H4 (cell line): ENCODE measurements around the gene RPH3AL. TPM values are rescaled to one million over a fixed set of nuclear protein-coding genes. Genes with fewer than 3 reads are reported as not detected.

Source experiments
- DNase-seq: peaks from one replicate; pipeline ENCODE4 v3.0.0-alpha.2; 2015; ENCODE audit warnings: low spot score
- total RNA-seq: library from RNA; depleted of rRNA; stranded (reverse); fragments of >200 nt; shearing (Covaris generic); gene quantifications from 2 replicates; pipeline ENCODE4 v1.2.3, GENCODE V29; 2014

Gene RPH3AL
- total RNA-seq, 1 experiment from 2014 or later, result 6.0 TPM

GRCh38 chr17:353213-353837 lies 718 bp upstream of the RPH3AL start:
- no peak for DNase-seq

DNA sequence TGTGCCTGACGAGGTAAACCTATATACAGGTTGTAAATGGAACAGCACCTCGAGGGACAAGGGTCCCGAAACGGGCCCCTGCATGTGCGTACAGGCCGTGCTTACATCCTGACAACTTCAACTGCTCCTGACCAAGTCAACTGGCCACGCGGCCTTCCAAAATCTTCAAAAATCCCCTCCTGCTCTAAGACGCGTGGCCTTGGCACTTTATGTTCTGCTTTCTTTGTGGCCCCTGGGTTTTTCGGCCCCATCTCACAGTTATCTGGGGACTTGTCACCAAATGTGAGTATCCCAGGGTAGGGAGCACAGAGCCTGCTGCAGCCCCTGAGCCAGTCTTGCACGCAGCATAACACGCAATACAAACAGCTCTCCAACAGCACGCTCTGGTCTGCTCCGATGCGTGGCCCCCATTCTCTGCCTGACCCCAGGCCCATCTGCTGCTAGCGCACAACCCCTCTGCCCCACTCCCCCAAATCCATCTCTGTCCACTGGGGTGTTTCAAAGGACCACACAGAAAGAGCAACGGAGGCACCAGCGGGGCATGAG lies 659 bp downstream of the RPH3AL start:
- DNase-seq, result no peak

DNA sequence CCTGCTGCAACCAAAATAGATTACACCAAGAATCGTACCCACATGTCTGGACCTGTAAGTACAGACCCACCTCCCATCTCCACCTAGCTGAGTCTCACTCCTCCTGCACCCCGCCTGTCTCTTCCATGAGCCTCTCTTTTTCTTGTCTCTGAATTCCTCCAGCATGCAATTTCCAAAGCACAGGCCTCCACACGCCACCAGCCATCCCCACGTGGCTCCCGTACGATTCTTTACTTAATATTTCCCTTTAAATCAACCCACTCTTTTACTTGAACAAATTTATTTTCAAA lies 1.2 kb downstream of the RPH3AL start:
- DNase-seq, result no peak

DNA sequence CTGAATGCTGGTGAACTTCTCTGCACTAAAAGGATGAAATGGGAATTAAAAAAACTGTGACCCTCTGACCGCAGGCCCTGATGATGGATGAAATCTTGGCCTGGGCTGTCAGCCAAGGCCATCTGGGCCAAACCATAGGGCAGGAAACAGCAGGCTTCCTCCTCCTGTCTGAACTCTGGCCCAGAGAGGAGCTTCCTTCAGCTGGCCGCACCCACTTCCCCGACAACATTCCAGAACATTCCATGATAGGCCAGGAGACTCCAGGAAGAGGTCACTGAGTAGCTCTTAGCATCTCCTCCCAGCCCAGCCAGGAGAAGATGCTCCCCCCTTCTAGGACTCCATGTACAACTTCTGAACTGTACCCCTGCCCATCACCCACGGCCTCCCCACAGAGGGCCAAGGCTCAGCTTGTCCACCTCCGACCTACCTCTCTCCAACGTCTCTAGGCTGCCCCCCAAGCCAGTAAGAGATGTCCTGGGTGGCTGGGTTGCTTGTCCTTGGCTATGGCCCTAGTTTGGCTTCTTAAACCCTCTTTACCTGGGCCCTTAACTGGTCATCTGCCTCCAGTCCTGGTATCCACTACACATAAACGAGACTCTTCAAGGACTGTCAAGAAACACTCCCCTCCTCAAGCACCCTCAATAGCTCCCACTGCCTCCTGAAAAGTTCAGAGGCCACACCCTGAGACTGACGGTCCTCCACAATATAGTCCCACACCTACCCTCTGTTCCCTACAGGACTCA lies 1.7 kb downstream of the RPH3AL start:
- DNase-seq, result peak; percentile 81

DNA sequence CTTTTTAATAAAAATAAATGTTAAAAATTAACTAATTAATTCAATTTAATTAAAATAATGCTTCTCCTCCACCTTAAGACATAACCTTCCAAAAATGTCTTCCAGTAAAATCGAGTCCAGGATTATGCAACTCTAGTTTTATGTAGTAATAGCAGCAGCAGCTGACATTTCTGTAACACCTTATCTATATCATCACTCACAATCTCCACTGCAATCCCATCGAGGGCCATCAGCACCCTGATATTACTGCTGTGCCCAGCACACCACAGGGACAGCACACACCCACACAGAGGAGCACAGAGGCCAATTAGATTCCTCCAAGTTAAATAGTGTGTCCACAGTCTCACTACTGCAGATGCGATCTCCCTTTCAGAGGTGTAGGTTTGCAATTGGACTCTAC lies 2.9 kb downstream of the RPH3AL start:
- DNase-seq, result no peak

DNA sequence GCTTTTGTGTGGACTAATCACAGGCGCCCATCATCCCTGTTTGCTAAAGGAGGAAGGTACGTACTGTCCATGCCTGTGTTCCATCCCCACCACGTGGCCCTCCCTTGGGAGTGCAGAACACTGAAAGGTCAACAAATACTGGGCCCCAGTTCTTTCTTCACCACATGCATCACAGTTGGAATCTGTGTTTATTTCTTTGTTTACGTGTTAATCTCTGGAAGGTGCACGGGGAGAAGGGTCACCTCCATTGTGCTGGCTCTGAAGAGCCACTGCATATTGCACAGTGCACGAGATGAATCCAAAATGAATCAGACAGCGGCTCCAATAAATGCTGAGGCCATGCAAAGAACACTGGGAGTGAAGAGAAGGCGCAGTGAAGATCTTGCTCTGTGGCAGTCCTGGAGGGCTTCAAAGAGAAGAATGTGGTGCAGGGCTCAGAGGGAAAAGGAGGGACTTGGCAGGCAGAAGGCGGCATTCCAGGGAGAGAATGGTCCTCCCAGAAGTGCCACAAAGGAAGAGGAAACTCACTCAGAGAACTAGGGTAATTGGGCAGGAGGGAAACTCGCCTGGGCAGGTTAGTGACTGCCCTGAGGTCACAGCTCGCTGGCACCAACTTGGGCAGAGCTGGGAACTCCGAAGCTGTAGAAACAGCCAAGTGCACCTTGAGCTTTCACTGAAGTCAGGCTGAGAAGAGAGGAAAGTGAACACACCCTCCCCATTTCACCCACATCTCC lies 3.7 kb downstream of the RPH3AL start:
- DNase-seq, result peak; percentile 51

- DNase-seq, result no peak
These were observed 4.6 kb downstream of the RPH3AL start for GRCh38 chr17:348012-348411.

DNA sequence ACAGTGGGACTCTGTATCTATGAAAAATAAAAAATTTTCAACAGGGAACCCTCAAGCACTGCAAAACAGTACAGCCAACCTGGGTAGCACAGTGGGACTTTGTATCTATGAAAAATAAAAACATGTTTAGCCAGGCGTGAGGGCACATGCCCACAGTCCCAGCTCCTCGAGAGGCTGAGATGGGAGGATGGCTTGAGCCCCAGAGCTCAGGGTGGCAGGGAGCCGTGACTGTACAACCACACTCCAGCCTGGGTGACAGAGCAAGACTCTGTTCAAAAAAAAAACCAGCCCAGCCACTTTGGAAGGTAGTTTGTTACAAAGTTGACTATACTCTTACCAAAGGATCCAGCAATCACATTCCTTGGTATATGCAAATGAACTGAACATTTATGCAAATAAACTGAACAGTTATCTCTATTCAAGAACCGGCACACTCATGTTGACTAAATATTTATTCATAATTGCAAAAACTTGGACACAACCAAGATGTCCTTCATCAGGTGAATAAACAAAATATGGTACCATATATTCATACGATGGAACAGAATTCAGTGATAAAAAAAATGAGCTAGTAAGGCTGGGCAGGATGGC lies 5.2 kb downstream of the RPH3AL start:
- DNase-seq, result no peak

- no peak for DNase-seq
These were observed 6.4 kb downstream of the RPH3AL start for GRCh38 chr17:345992-346785.

GRCh38 chr17:345261-345660 lies 7.3 kb downstream of the RPH3AL start:
- no peak for DNase-seq

- DNase-seq, result no peak
These were observed 8.5 kb downstream of the RPH3AL start for GRCh38 chr17:343875-344752.

GRCh38 chr17:343211-343610 lies 9.4 kb downstream of the RPH3AL start:
- no peak for DNase-seq

DNA sequence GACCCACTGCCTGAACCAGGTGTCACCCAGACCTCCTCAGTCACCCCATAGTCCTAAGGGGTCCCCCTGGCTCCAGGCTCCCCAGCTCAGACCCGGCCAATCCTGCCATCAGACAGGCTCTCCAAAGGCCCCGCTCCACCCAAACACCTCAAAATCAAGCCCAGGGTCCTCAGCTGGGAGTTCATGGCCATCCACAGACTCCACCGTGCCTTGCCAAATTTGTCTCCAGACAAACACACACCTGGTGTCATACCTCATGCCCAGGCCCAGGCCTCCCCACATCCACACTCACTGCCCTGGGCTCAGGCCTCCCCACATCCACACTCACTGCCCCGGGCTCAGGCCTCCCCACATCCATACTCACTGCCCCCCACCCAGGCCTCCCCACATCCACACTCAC lies 12.5 kb downstream of the RPH3AL start:
- no peak for DNase-seq

- DNase-seq, result no peak
These were observed 13.2 kb downstream of the RPH3AL start for GRCh38 chr17:339193-340061.

GRCh38 chr17:338442-339192 lies 14.0 kb downstream of the RPH3AL start:
- DNase-seq, result no peak

DNA sequence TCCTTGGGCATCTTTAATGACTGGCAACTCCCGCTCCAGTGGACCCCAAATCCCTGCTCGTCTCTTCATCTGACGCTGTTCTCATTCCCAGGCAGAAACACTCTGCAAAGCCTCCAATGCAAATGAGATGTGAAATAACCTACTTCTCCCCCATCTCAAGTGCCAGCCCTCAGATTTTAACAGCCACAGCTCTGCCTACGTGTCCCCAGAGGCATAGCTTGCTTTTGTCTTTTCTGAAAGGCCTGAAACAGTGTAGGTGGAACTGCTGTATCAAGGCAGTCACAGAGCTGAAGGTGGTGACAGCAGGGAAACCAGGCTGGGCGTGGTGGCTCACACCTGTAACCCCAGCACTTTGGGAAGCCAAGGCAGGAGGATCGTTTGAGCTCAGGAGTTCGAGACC lies 14.7 kb downstream of the RPH3AL start:
- no peak for DNase-seq

- no peak for DNase-seq
These were observed 15.2 kb downstream of the RPH3AL start for GRCh38 chr17:337453-337852.

DNA sequence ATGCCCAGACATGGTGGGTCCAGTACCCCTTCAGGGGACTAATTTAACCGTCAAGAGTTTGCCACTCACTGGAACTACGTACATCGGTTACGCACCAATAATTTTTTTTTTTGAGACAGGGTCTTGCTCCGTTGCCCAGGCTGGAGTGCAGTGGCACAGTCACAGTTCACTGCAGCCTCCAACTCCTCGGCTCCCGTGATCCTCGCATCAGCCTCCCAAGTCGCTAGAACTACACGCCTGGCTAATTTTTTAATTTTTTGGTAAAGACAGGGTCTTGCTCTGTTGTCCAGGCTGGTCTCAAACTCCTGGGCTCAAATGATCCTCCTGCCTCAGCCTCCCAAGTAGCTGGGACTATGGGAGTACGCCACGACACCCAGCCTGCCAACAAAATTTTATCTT lies 15.6 kb downstream of the RPH3AL start:
- DNase-seq, result no peak
